ENCODE results near the gene CLSTN3. TPM values are rescaled to one million over a fixed set of nuclear protein-coding genes. Genes with fewer than 3 reads are reported as not detected.

The CLSTN3 gene
- total and polyA plus RNA-seq, 5 donors from 2014 or later: 2.2 to 64.9 (median 4.1) TPM

- Histone ChIP-seq H3K9me3 (ENCODE audit: control insufficient read depth in 2 of 2, low read length in 2 of 2) (no peaks in the 10 kb centered on the region), H3K36me3 (ENCODE audit: control insufficient read depth, insufficient read depth, low read length) (peaks cover 29% of the 10 kb centered on the region), H3K4me1 (ENCODE audit: control insufficient read depth, insufficient read depth, low read length, poor library complexity, severe bottlenecking) (no peaks in the 10 kb centered on the region), H3K4me3 (ENCODE audit: low read depth, low read length) (no peak overlapping the region), H3K27me3 (ENCODE audit: control insufficient read depth, insufficient read depth, low read length) (no peaks in the 10 kb centered on the region), H3K27ac (ENCODE audit: insufficient read depth, low read length, poor library complexity, severe bottlenecking) (no peak overlapping the region)
- DNase-seq: no peak
- no peaks in the 10 kb centered on the region for H3K9me3 Mint-ChIP-seq
- H3K27ac Mint-ChIP-seq: no peak overlapping the region
- no peaks in the 10 kb centered on the region for H3K27me3 Mint-ChIP-seq
- ATAC-seq (ENCODE audit: low read depth in 2 of 2): no peak
- no peak overlapping the region for H3K4me3 Mint-ChIP-seq
- H3K4me1 Mint-ChIP-seq: peaks cover 0 to 4% (median 2%) of the 10 kb centered on the region in 4 donors
- H3K36me3 Mint-ChIP-seq: peaks cover 24% of the 10 kb centered on the region
Observed at GRCh38 chr12:7156259-7157197, 26.4 kb downstream of the CLSTN3 start.

- Mint-ChIP-seq H3K36me3 (peaks cover 24% of the 10 kb centered on the region), H3K27me3 (peaks cover 2% of the 10 kb centered on the region), H3K4me3 (peak overlapping the region in 1 of 4 donors; percentile 44), H3K4me1 (peaks cover 0 to 4% (median 2%) of the 10 kb centered on the region in 4 donors), H3K27ac (no peak overlapping the region), H3K9me3 (no peaks in the 10 kb centered on the region)
- Histone ChIP-seq H3K27ac (ENCODE audit: insufficient read depth, low read length, poor library complexity, severe bottlenecking) (no peak overlapping the region), H3K4me3 (ENCODE audit: low read depth, low read length) (no peak overlapping the region), H3K9me3 (ENCODE audit: control insufficient read depth in 2 of 2, low read length in 2 of 2) (no peaks in the 10 kb centered on the region), H3K27me3 (ENCODE audit: control insufficient read depth, insufficient read depth, low read length) (no peaks in the 10 kb centered on the region), H3K36me3 (ENCODE audit: control insufficient read depth, insufficient read depth, low read length) (peaks cover 26% of the 10 kb centered on the region), H3K4me1 (ENCODE audit: control insufficient read depth, insufficient read depth, low read length, poor library complexity, severe bottlenecking) (peaks cover 1% of the 10 kb centered on the region)
- DNase-seq (no peak), ATAC-seq (ENCODE audit: low read depth in 2 of 2) (no peak)
Observed at GRCh38 chr12:7157391-7157790, 27.2 kb downstream of the CLSTN3 start.

GRCh38 chr12:7158781-7159609, 28.8 kb downstream of the CLSTN3 start:
- peaks cover 13% of the 10 kb centered on the region for H3K36me3 ChIP-seq (ENCODE audit: control insufficient read depth, insufficient read depth, low read length)
- ATAC-seq (ENCODE audit: low read depth in 2 of 2) (no peak), DNase-seq (no peak)
- Mint-ChIP-seq H3K4me1 (peaks cover 0 to 10% (median 4%) of the 10 kb centered on the region in 4 donors), H3K9me3 (no peaks in the 10 kb centered on the region), H3K27ac (peak overlapping the region in 1 of 3 donors; percentile 62), H3K27me3 (peaks cover 7% of the 10 kb centered on the region), H3K4me3 (no peak overlapping the region), H3K36me3 (peaks cover 15% of the 10 kb centered on the region)
- no peak overlapping the region for H3K27ac ChIP-seq (ENCODE audit: insufficient read depth, low read length, poor library complexity, severe bottlenecking)
- no peaks in the 10 kb centered on the region for H3K9me3 ChIP-seq (ENCODE audit: control insufficient read depth in 2 of 2, low read length in 2 of 2)
- H3K4me3 ChIP-seq (ENCODE audit: low read depth, low read length): no peak overlapping the region
- H3K4me1 ChIP-seq (ENCODE audit: control insufficient read depth, insufficient read depth, low read length, poor library complexity, severe bottlenecking): peaks cover 10% of the 10 kb centered on the region
- H3K27me3 ChIP-seq (ENCODE audit: control insufficient read depth, insufficient read depth, low read length): no peaks in the 10 kb centered on the region

GRCh38 chr12:7160183-7160582, 30.0 kb downstream of the CLSTN3 start:
- peaks cover 8% of the 10 kb centered on the region for H3K36me3 ChIP-seq (ENCODE audit: control insufficient read depth, insufficient read depth, low read length)
- no peak overlapping the region for H3K27ac ChIP-seq (ENCODE audit: insufficient read depth, low read length, poor library complexity, severe bottlenecking)
- peaks cover 10% of the 10 kb centered on the region for H3K4me1 ChIP-seq (ENCODE audit: control insufficient read depth, insufficient read depth, low read length, poor library complexity, severe bottlenecking)
- H3K4me3 ChIP-seq (ENCODE audit: low read depth, low read length): no peak overlapping the region
- no peaks in the 10 kb centered on the region for H3K27me3 ChIP-seq (ENCODE audit: control insufficient read depth, insufficient read depth, low read length)
- peaks cover 6% of the 10 kb centered on the region for H3K36me3 Mint-ChIP-seq
- DNase-seq (no peak), ATAC-seq (ENCODE audit: low read depth in 2 of 2) (no peak)
- no peaks in the 10 kb centered on the region for H3K9me3 Mint-ChIP-seq
- no peak overlapping the region for H3K4me3 Mint-ChIP-seq
- H3K27me3 Mint-ChIP-seq: peaks cover 12% of the 10 kb centered on the region
- H3K4me1 Mint-ChIP-seq: peaks cover 0 to 10% (median 3%) of the 10 kb centered on the region in 4 donors
- peak overlapping the region in 1 of 3 donors; percentile 8 for H3K27ac Mint-ChIP-seq
- H3K9me3 ChIP-seq (ENCODE audit: control insufficient read depth in 2 of 2, low read length in 2 of 2): no peaks in the 10 kb centered on the region

- no peak overlapping the region for H3K4me3 Mint-ChIP-seq
- no peak for ATAC-seq (ENCODE audit: low read depth in 2 of 2)
Observed at GRCh38 chr12:7161327-7161726, 31.2 kb downstream of the CLSTN3 start.

GRCh38 chr12:7161811-7162210, 31.6 kb downstream of the CLSTN3 start:
- Mint-ChIP-seq H3K27me3 (peaks cover 21% of the 10 kb centered on the region), H3K9me3 (no peaks in the 10 kb centered on the region), H3K4me1 (peaks cover 0 to 10% (median 2%) of the 10 kb centered on the region in 4 donors), H3K27ac (no peak overlapping the region), H3K36me3 (peaks cover 4% of the 10 kb centered on the region), H3K4me3 (no peak overlapping the region)
- Histone ChIP-seq H3K27ac (ENCODE audit: insufficient read depth, low read length, poor library complexity, severe bottlenecking) (no peak overlapping the region), H3K36me3 (ENCODE audit: control insufficient read depth, insufficient read depth, low read length) (no peaks in the 10 kb centered on the region), H3K4me1 (ENCODE audit: control insufficient read depth, insufficient read depth, low read length, poor library complexity, severe bottlenecking) (peaks cover 10% of the 10 kb centered on the region), H3K4me3 (ENCODE audit: low read depth, low read length) (no peak overlapping the region), H3K27me3 (ENCODE audit: control insufficient read depth, insufficient read depth, low read length) (peaks cover 7% of the 10 kb centered on the region), H3K9me3 (ENCODE audit: control insufficient read depth in 2 of 2, low read length in 2 of 2) (no peaks in the 10 kb centered on the region)
- DNase-seq: no peak
- no peak for ATAC-seq (ENCODE audit: low read depth in 2 of 2)

More at GRCh38 chr12:7161327-7161726, 31.2 kb downstream of the CLSTN3 start:
- Histone ChIP-seq H3K27me3 (ENCODE audit: control insufficient read depth, insufficient read depth, low read length) (peaks cover 4% of the 10 kb centered on the region), H3K9me3 (ENCODE audit: control insufficient read depth in 2 of 2, low read length in 2 of 2) (no peaks in the 10 kb centered on the region), H3K36me3 (ENCODE audit: control insufficient read depth, insufficient read depth, low read length) (no peaks in the 10 kb centered on the region), H3K27ac (ENCODE audit: insufficient read depth, low read length, poor library complexity, severe bottlenecking) (no peak overlapping the region), H3K4me3 (ENCODE audit: low read depth, low read length) (no peak overlapping the region), H3K4me1 (ENCODE audit: control insufficient read depth, insufficient read depth, low read length, poor library complexity, severe bottlenecking) (peaks cover 10% of the 10 kb centered on the region)
- Mint-ChIP-seq H3K27ac (no peak overlapping the region), H3K9me3 (no peaks in the 10 kb centered on the region), H3K27me3 (peaks cover 20% of the 10 kb centered on the region), H3K4me1 (peaks cover 0 to 10% (median 2%) of the 10 kb centered on the region in 4 donors), H3K36me3 (peaks cover 4% of the 10 kb centered on the region)
- DNase-seq: no peak

- no peaks in the 10 kb centered on the region for H3K36me3 ChIP-seq (ENCODE audit: control insufficient read depth, insufficient read depth, low read length)
- Mint-ChIP-seq H3K4me1 (peaks cover 0 to 10% (median 2%) of the 10 kb centered on the region in 4 donors), H3K4me3 (peak overlapping the region in 2 of 4 donors; percentile 14 to 61), H3K36me3 (no peaks in the 10 kb centered on the region), H3K27me3 (peaks cover 21% of the 10 kb centered on the region), H3K9me3 (peaks cover 0 to 5% (median 3%) of the 10 kb centered on the region in 7 donors), H3K27ac (peak overlapping the region in 1 of 3 donors; percentile 59)
- ATAC-seq (ENCODE audit: low read depth in 2 of 2): peak in 1 of 2 donors; percentile 45
- H3K4me3 ChIP-seq (ENCODE audit: low read depth, low read length): no peak overlapping the region
- no peak overlapping the region for H3K27ac ChIP-seq (ENCODE audit: insufficient read depth, low read length, poor library complexity, severe bottlenecking)
- H3K27me3 ChIP-seq (ENCODE audit: control insufficient read depth, insufficient read depth, low read length): peaks cover 7% of the 10 kb centered on the region
- H3K4me1 ChIP-seq (ENCODE audit: control insufficient read depth, insufficient read depth, low read length, poor library complexity, severe bottlenecking): peaks cover 10% of the 10 kb centered on the region
- peak in 2 of 3 donors; percentile 10 to 40 for DNase-seq
- H3K9me3 ChIP-seq (ENCODE audit: control insufficient read depth in 2 of 2, low read length in 2 of 2): no peaks in the 10 kb centered on the region
Observed at GRCh38 chr12:7162691-7163114, 32.5 kb downstream of the CLSTN3 start.
